Neural progenitor cell (in vitro differentiated cells): ENCODE data around the gene DNMT3B. TPM values are rescaled to one million over a fixed set of nuclear protein-coding genes. Genes with fewer than 3 reads are reported as not detected.

Source experiments
- DNase-seq: peaks from one replicate; pipeline ENCODE4 v3.0.0-alpha.2; 2016; ENCODE audit warnings: low spot score
- H2AFZ ChIP-seq: fragments of 200-600 bp; sonication (generic); replicated peaks from 2 replicates; pipeline ENCODE4 v1.6.1; 2016; ENCODE audit warnings: antibody characterized with exemption
- H3F3A ChIP-seq: fragments of 200-600 bp; sonication (generic); 2 replicates; pipeline ENCODE4 v1.6.1; 2016; ENCODE audit warnings: antibody characterized with exemption, low read depth
- H3K27ac ChIP-seq: fragments of 200-600 bp; sonication (generic); 2 replicates; pipeline ENCODE4 v1.5.1; 2016; ENCODE audit warnings: mild to moderate bottlenecking
- H3K27me3 ChIP-seq: fragments of 200-600 bp; sonication (generic); 2 replicates; pipeline ENCODE4 v1.6.1; 2016; ENCODE audit warnings: mild to moderate bottlenecking, moderate library complexity
- H3K36me3 ChIP-seq: fragments of 200-600 bp; sonication (generic); 2 replicates; pipeline ENCODE4 v1.5.1; 2016
- H3K4me1 ChIP-seq: fragments of 200-600 bp; sonication (generic); 2 replicates; pipeline ENCODE4 v1.6.1; 2016; ENCODE audit warnings: mixed run types
- H3K4me2 ChIP-seq: fragments of 200-600 bp; sonication (generic); 2 replicates; pipeline ENCODE4 v1.6.1; 2016
- H3K4me3 ChIP-seq: fragments of 200-600 bp; sonication (generic); 2 replicates; pipeline ENCODE4 v1.5.1; 2016
- H3K79me2 ChIP-seq: fragments of 200-600 bp; sonication (generic); 2 replicates; pipeline ENCODE4 v1.6.1; 2016; ENCODE audit warnings: low read depth
- H3K9ac ChIP-seq: fragments of 200-600 bp; sonication (generic); 2 replicates; pipeline ENCODE4 v1.6.1; 2016
- H3K9me3 ChIP-seq: fragments of 200-600 bp; sonication (generic); 2 replicates; pipeline ENCODE4 v1.5.1; 2016; ENCODE audit warnings: low read depth
- H4K20me1 ChIP-seq: fragments of 200-600 bp; sonication (generic); 2 replicates; pipeline ENCODE4 v1.6.1; 2016; ENCODE audit warnings: low read depth
- H3K27ac Mint-ChIP-seq: 3 replicates; pipeline ENCODE4 v1.8.0; 2021; ENCODE audit warnings: mixed read lengths
- H3K27me3 Mint-ChIP-seq: 2 replicates; pipeline ENCODE4 v1.8.0; 2022; ENCODE audit warnings: low read depth, mild to moderate bottlenecking, inconsistent platforms, moderate library complexity, mixed read lengths; ENCODE audit not compliant: insufficient read depth
- H3K36me3 Mint-ChIP-seq: 3 replicates; pipeline ENCODE4 v1.8.0; 2021; ENCODE audit warnings: mixed read lengths
- H3K4me1 Mint-ChIP-seq: 3 replicates; pipeline ENCODE4 v1.8.0; 2021; ENCODE audit warnings: mixed read lengths
- H3K4me3 Mint-ChIP-seq: 3 replicates; pipeline ENCODE4 v1.8.0; 2021; ENCODE audit warnings: mild to moderate bottlenecking, moderate library complexity, mixed read lengths
- H3K9me3 Mint-ChIP-seq: 3 replicates; pipeline ENCODE4 v1.8.0; 2020; ENCODE audit warnings: mixed read lengths
- EZH2 ChIP-seq: fragments of 200-600 bp; sonication (generic); IDR thresholded peaks from 2 replicates; pipeline ENCODE4 v1.6.1; 2017; ENCODE audit warnings: antibody characterized with exemption, mild to moderate bottlenecking, moderate library complexity
- EZH2phosphoT487 ChIP-seq: fragments of 200-600 bp; sonication (generic); IDR thresholded peaks from 2 replicates; pipeline ENCODE4 v1.6.1; 2017; ENCODE audit warnings: antibody characterized with exemption
- total RNA-seq: library from RNA; depleted of rRNA; stranded (reverse); fragments of >200 nt; gene quantifications from 2 replicates; pipeline ENCODE4 v1.2.3, GENCODE V29; 2015; ENCODE audit warnings: low replicate concordance
- TF ChIP-seq, protein P1 (sequence below): fragments of 200-600 bp; sonication (generic); IDR thresholded peaks from 2 replicates; pipeline ENCODE4 v1.5.1; 2017; ENCODE audit warnings: antibody characterized with exemption, mild to moderate bottlenecking

The DNMT3B gene
- total RNA-seq, 1 donor from 2014 or later, result 114 TPM

GRCh38 chr20:32779500-32780211 lies 17.5 kb downstream of the DNMT3B start:
- H3K27ac ChIP-seq, result peak overlapping the region; percentile 94
- no peaks in the 10 kb centered on the region for H3K9me3 ChIP-seq
- no peaks in the 10 kb centered on the region for H3K27me3 ChIP-seq
- Mint-ChIP-seq H3K4me3 (peak overlapping the region; percentile 71), H3K27ac (peak overlapping the region; percentile 37), H3K9me3 (no peaks in the 10 kb centered on the region), H3K27me3 (no peaks in the 10 kb centered on the region), H3K36me3 (peaks cover 7% of the 10 kb centered on the region), H3K4me1 (peaks cover 64% of the 10 kb centered on the region)
- no peak overlapping the region for H3K9ac ChIP-seq
- H3F3A ChIP-seq, result peaks cover 83% of the 10 kb centered on the region
- H3K4me1 ChIP-seq, result peaks cover 60% of the 10 kb centered on the region
- peaks cover 94% of the 10 kb centered on the region for H3K79me2 ChIP-seq
- peak; percentile 92 for DNase-seq
- H3K4me2 ChIP-seq, result peak overlapping the region; percentile 71
- H3K4me3 ChIP-seq, result peak overlapping the region; percentile 12
- TF ChIP-seq EZH2phosphoT487, result no peak
- TF ChIP-seq, protein P1, sequence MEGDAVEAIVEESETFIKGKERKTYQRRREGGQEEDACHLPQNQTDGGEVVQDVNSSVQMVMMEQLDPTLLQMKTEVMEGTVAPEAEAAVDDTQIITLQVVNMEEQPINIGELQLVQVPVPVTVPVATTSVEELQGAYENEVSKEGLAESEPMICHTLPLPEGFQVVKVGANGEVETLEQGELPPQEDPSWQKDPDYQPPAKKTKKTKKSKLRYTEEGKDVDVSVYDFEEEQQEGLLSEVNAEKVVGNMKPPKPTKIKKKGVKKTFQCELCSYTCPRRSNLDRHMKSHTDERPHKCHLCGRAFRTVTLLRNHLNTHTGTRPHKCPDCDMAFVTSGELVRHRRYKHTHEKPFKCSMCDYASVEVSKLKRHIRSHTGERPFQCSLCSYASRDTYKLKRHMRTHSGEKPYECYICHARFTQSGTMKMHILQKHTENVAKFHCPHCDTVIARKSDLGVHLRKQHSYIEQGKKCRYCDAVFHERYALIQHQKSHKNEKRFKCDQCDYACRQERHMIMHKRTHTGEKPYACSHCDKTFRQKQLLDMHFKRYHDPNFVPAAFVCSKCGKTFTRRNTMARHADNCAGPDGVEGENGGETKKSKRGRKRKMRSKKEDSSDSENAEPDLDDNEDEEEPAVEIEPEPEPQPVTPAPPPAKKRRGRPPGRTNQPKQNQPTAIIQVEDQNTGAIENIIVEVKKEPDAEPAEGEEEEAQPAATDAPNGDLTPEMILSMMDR, result peak; percentile 33
- peaks cover 91% of the 10 kb centered on the region for H4K20me1 ChIP-seq
- peaks cover 13% of the 10 kb centered on the region for H3K36me3 ChIP-seq
- no peak overlapping the region for H2AFZ ChIP-seq

- H3K4me3 ChIP-seq, result peak overlapping the region; percentile 12
- peak; percentile 55 for DNase-seq
- no peaks in the 10 kb centered on the region for H3K27me3 Mint-ChIP-seq
- peak overlapping the region; percentile 94 for H3K27ac ChIP-seq
- H3K9ac ChIP-seq, result no peak overlapping the region
- H4K20me1 ChIP-seq, result peaks cover 85% of the 10 kb centered on the region
- TF ChIP-seq EZH2phosphoT487 (no peak), EZH2 (no peak)
- TF ChIP-seq, protein P1, result no peak
- H3K4me1 ChIP-seq, result peaks cover 56% of the 10 kb centered on the region
- peaks cover 94% of the 10 kb centered on the region for H3K79me2 ChIP-seq
- H3F3A ChIP-seq, result peaks cover 77% of the 10 kb centered on the region
- no peaks in the 10 kb centered on the region for H3K9me3 ChIP-seq
- H2AFZ ChIP-seq, result no peak overlapping the region
- H3K4me2 ChIP-seq, result peak overlapping the region; percentile 71
- H3K27ac Mint-ChIP-seq, result peak overlapping the region; percentile 37
- peaks cover 13% of the 10 kb centered on the region for H3K36me3 ChIP-seq
- H3K27me3 ChIP-seq, result no peaks in the 10 kb centered on the region
- peaks cover 62% of the 10 kb centered on the region for H3K4me1 Mint-ChIP-seq
- peaks cover 12% of the 10 kb centered on the region for H3K36me3 Mint-ChIP-seq
- H3K9me3 Mint-ChIP-seq, result no peaks in the 10 kb centered on the region
- H3K4me3 Mint-ChIP-seq, result peak overlapping the region; percentile 71
These were observed 18.1 kb downstream of the DNMT3B start for GRCh38 chr20:32780278-32780677.

GRCh38 chr20:32780749-32781655 lies 18.8 kb downstream of the DNMT3B start:
- H3K4me1 Mint-ChIP-seq, result peaks cover 56% of the 10 kb centered on the region
- no peaks in the 10 kb centered on the region for H3K27me3 ChIP-seq
- peaks cover 90% of the 10 kb centered on the region for H3K79me2 ChIP-seq
- H3K36me3 ChIP-seq, result peaks cover 13% of the 10 kb centered on the region
- H2AFZ ChIP-seq, result no peak overlapping the region
- peak overlapping the region; percentile 82 for H3K27ac Mint-ChIP-seq
- no peaks in the 10 kb centered on the region for H3K9me3 ChIP-seq
- H3F3A ChIP-seq, result peaks cover 70% of the 10 kb centered on the region
- no peaks in the 10 kb centered on the region for H3K27me3 Mint-ChIP-seq
- peak; percentile 91 for DNase-seq
- peak; percentile 72 for TF ChIP-seq EZH2phosphoT487
- no peak for TF ChIP-seq EZH2
- TF ChIP-seq, protein P1, result peak; percentile 28
- peak overlapping the region; percentile 12 for H3K4me3 ChIP-seq
- peaks cover 52% of the 10 kb centered on the region for H3K4me1 ChIP-seq
- peak overlapping the region; percentile 94 for H3K27ac ChIP-seq
- peaks cover 13% of the 10 kb centered on the region for H3K36me3 Mint-ChIP-seq
- H3K4me3 Mint-ChIP-seq, result peak overlapping the region; percentile 71
- H4K20me1 ChIP-seq, result peaks cover 78% of the 10 kb centered on the region
- no peaks in the 10 kb centered on the region for H3K9me3 Mint-ChIP-seq
- H3K4me2 ChIP-seq, result peak overlapping the region; percentile 71
- H3K9ac ChIP-seq, result no peak overlapping the region
